Lung (tissue), 12 donors: ENCODE data around the gene SUSD4. TPM values are rescaled to one million over a fixed set of nuclear protein-coding genes. Genes with fewer than 3 reads are reported as not detected.

Source experiments
- ATAC-seq: fragments of 200-7000 bp; cut with Tn5 transposase; one replicate; pipeline ENCODE4 v1.9.1; 2020; ENCODE audit warnings: moderate number of reproducible peaks; ENCODE audit not compliant: insufficient read depth, low FRiP score
- DNase-seq, 3 donors: peaks; one replicate each; pipeline ENCODE4 v3.0.0-alpha.2; 2013 to 2017
- H3K27ac ChIP-seq, 2 donors: one replicate each; pipeline ENCODE4 v1.5.1; 2013; ENCODE audit warnings: mild to moderate bottlenecking in 2 of 2, moderate library complexity in 2 of 2, control low read depth in 1 of 2, inconsistent platforms in 1 of 2, low read depth in 1 of 2, low read length in 1 of 2
- H3K27me3 ChIP-seq, 3 donors: one replicate each; pipeline ENCODE4 v1.5.1; 2013; ENCODE audit warnings: low read length in 2 of 3; ENCODE audit not compliant: control insufficient read depth in 3 of 3, insufficient read depth in 3 of 3
- H3K36me3 ChIP-seq, 4 donors: one replicate each; pipeline ENCODE4 v1.5.1; 2013; ENCODE audit warnings: low read length in 4 of 4, mild to moderate bottlenecking in 1 of 4, moderate library complexity in 1 of 4; ENCODE audit not compliant: control insufficient read depth in 4 of 4, insufficient read depth in 4 of 4
- H3K4me1 ChIP-seq, 5 donors: one replicate each; pipeline ENCODE4 v1.5.1; 2013; ENCODE audit warnings: low read length in 5 of 5, mild to moderate bottlenecking in 2 of 5, moderate library complexity in 1 of 5; ENCODE audit not compliant: control insufficient read depth in 5 of 5, insufficient read depth in 5 of 5
- H3K4me3 ChIP-seq: one replicate; pipeline ENCODE4 v1.5.1; 2013; ENCODE audit warnings: mild to moderate bottlenecking, control low read depth, moderate library complexity
- H3K9ac ChIP-seq, 2 donors: one replicate each; pipeline ENCODE4 v1.5.1; 2013; ENCODE audit warnings: low read length in 2 of 2, control low read depth in 1 of 2; ENCODE audit not compliant: insufficient read depth in 1 of 2
- H3K9me3 ChIP-seq, 4 donors: one replicate each; pipeline ENCODE4 v1.5.1; 2013; ENCODE audit warnings: low read length in 3 of 4, mild to moderate bottlenecking in 1 of 4, moderate library complexity in 1 of 4; ENCODE audit not compliant: control insufficient read depth in 4 of 4, insufficient read depth in 3 of 4
- WGBS, 2 donors: extraction: QIAGEN DNeasy Blood & Tissue Kit; methylation state at CpG; one replicate each; pipeline ENCODE4 v1.1.7; 2013; 5-methylcytosine and 5-hydroxymethylcytosine counted together
- polyA plus RNA-seq, 2 donors: library from polyadenylated mRNA; stranded (reverse); fragments of 200-250 nt; gene quantifications; one replicate each; pipeline ENCODE4 v1.2.1, GENCODE V29; 2013
- total RNA-seq, 2 donors: library from RNA; depleted of rRNA in 1 of 2; stranded (reverse); fragments of >200 nt in 1 of 2; gene quantifications; one replicate each; pipeline ENCODE4 v1.2.1, GENCODE V29; 2014 to 2021
- TF ChIP-seq, protein P1 (sequence below): IDR thresholded peaks from 2 replicates; pipeline ENCODE4 v1.5.1; 2012; ENCODE audit warnings: mild to moderate bottlenecking; ENCODE audit errors: control extremely low read depth, extremely low read depth
- donor health status: control.
- donor health status: control.
- donor health status: Bipolar disorder and iron deficiency.
- donor health status: healthy.
- donor health status: DM: yes; HTN: yes; CAD: no.

Gene SUSD4
- total and polyA plus RNA-seq, 4 donors: 2.8 to 17.0 (median 4.9) TPM

DNA sequence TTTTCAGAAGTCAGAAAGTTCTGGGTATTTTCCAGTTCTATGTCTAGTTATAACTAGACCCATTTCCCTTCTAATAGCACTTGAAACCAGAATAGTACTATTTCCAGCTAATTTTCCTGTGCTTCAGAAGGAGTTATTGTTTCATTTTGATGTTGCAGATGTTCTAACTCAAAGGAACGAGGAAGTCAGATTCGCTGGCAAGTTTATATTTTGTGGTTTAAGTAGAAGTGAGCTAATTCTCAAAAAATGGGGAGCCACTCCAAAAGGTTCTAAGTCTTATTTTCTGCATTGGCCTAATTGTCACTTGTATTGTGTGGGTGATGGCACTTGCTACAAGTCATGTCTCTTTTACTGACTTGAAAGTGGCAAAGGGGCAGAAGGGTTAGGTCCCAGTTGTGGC, 47.3 kb upstream of the SUSD4 start:
- Histone ChIP-seq H3K9ac (no peak overlapping the region), H3K9me3 (no peaks in the 10 kb centered on the region), H3K4me3 (no peak overlapping the region), H3K36me3 (no peaks in the 10 kb centered on the region), H3K27me3 (peaks cover 0 to 2% (median 0%) of the 10 kb centered on the region in 3 donors), H3K4me1 (no peaks in the 10 kb centered on the region), H3K27ac (no peak overlapping the region)
- no peak for ATAC-seq
- TF ChIP-seq, protein P1, sequence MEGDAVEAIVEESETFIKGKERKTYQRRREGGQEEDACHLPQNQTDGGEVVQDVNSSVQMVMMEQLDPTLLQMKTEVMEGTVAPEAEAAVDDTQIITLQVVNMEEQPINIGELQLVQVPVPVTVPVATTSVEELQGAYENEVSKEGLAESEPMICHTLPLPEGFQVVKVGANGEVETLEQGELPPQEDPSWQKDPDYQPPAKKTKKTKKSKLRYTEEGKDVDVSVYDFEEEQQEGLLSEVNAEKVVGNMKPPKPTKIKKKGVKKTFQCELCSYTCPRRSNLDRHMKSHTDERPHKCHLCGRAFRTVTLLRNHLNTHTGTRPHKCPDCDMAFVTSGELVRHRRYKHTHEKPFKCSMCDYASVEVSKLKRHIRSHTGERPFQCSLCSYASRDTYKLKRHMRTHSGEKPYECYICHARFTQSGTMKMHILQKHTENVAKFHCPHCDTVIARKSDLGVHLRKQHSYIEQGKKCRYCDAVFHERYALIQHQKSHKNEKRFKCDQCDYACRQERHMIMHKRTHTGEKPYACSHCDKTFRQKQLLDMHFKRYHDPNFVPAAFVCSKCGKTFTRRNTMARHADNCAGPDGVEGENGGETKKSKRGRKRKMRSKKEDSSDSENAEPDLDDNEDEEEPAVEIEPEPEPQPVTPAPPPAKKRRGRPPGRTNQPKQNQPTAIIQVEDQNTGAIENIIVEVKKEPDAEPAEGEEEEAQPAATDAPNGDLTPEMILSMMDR: no peak
- WGBS, 2 donors: 41 to 45% methylated on average over 2 of the region's 2 CpGs
- DNase-seq: no peak

DNA sequence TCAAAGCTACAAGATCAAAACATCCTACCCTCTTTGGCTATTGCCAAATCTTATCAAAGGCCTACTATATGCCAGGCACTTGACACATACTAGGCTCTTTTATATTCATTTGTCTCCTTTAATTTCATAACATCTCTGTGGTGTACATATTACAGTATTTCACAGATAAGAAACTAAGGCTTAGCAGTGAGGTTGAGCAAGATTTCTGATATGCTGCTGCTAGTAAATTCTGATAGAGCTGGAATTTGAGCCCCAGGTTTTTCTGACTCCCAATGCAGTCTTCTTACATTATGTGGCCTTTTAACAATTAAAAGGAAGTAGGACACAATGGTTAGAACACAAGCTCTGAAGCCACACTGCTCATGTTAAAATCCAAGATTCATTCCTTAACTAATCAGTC, 46.1 kb upstream of the SUSD4 start:
- no peak overlapping the region for H3K27ac ChIP-seq
- no peak overlapping the region for H3K9ac ChIP-seq
- TF ChIP-seq, protein P1: no peak
- DNase-seq (no peak), ATAC-seq (no peak)
- no peaks in the 10 kb centered on the region for H3K4me1 ChIP-seq
- H3K9me3 ChIP-seq: peaks cover 0 to 2% (median 0%) of the 10 kb centered on the region in 4 donors
- H3K4me3 ChIP-seq: no peak overlapping the region
- peaks cover 0 to 2% (median 0%) of the 10 kb centered on the region in 3 donors for H3K27me3 ChIP-seq
- H3K36me3 ChIP-seq: no peaks in the 10 kb centered on the region

DNA sequence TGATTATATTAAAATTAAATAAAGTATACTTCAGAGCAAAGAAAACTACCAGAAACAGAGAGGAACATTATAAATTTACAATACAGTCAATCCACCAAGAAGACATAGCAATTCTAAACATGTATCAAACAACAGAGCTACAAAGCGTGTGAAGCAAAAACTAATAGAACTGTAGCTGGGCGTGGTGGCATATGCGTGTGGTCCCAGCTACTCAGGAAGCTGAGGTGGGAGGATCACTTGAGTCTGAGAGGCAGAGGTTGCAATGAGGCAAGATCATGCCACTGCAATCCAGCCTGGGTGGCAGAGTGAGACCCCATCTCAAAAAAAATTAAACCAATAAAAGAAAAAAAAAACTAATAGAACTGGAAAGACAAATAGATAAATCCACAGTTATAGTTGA, 41.5 kb upstream of the SUSD4 start:
- Histone ChIP-seq H3K36me3 (no peaks in the 10 kb centered on the region), H3K4me3 (no peak overlapping the region), H3K9ac (no peak overlapping the region), H3K27ac (no peak overlapping the region), H3K4me1 (no peaks in the 10 kb centered on the region), H3K27me3 (no peaks in the 10 kb centered on the region), H3K9me3 (peaks cover 0 to 2% (median 0%) of the 10 kb centered on the region in 4 donors)
- 85 to 94% methylated on average over 3 of the region's 3 CpGs for WGBS, 2 donors
- TF ChIP-seq, protein P1: no peak
- DNase-seq (no peak), ATAC-seq (no peak)

DNA sequence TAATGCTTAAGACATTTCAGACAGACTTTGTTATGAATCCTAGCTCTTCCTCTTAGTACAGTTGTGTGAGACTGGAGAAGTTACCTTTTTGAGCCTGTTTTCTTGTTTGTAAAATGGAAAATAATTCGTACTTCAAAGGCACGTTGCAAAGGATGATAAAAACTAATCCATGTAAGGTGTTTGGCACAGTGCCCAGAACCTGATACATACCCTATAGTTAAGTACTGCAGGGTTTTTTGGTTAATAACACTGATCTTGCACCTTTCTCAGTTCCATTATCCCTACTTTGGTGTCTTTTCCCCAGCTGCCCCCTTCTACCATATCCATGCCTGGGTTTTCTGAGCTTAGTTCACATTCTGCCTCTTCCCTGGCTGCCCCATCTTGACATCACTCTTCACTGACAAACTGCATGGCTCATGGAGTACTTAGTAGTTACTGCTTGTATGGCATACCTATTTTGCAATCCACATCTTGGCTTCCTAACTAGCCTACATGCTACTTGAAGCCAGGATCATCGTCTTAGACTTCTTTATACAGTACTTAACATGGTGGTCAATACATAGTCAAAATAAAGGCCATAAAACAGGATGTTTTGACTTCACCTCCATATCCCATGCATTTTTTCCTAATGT, 39.3 kb upstream of the SUSD4 start:
- Histone ChIP-seq H3K4me1 (no peaks in the 10 kb centered on the region), H3K9me3 (peaks cover 0 to 2% (median 0%) of the 10 kb centered on the region in 4 donors), H3K27ac (no peak overlapping the region), H3K36me3 (no peaks in the 10 kb centered on the region), H3K9ac (no peak overlapping the region), H3K27me3 (no peaks in the 10 kb centered on the region), H3K4me3 (no peak overlapping the region)
- 72 to 81% methylated on average over 3 of the region's 3 CpGs for WGBS, 2 donors
- TF ChIP-seq, protein P1: no peak
- ATAC-seq (no peak), DNase-seq (no peak)
